ENCODE measurements around the gene ZSWIM5. TPM values are rescaled to one million over a fixed set of nuclear protein-coding genes. Genes with fewer than 3 reads are reported as not detected.

The ZSWIM5 gene
- total and polyA plus RNA-seq, 9 of the 15 experiments (the other 6 are each of a cell fraction or from before 2014, with no cell fraction given), result under 0.01 to 0.07 (median 0.03) TPM; not detected in 3

DNA sequence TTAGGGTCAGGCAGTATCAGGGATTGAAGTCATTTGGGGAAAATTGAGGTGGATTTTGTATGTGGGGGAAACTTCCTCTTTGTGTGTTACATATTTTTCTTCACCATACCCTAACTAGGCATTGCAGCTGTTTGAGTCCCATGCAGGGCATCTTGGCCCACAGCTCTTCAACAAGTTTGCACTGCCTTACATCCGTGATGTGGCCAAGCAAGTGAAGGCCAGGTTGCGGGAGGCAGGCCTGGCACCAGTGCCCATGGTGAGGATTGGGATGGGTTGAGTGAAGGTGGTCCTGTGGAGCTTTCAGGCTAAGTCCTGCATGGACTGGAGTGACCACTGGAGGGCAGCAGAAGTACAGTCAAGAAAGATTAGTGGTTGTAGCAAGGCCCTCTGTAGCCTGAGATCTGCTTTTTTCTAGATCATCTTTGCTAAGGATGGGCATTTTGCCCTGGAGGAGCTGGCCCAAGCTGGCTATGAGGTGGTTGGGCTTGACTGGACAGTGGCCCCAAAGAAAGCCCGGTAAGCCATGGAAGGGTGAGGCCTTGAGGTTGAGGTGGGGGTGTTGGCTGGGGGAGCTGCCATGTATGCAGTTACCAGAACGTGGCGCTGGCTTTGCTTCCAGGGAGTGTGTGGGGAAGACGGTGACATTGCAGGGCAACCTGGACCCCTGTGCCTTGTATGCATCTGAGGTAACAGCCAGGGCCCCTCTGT is 191.9 kb downstream of the ZSWIM5 start (continued):
- TF ChIP-seq, protein P1, sequence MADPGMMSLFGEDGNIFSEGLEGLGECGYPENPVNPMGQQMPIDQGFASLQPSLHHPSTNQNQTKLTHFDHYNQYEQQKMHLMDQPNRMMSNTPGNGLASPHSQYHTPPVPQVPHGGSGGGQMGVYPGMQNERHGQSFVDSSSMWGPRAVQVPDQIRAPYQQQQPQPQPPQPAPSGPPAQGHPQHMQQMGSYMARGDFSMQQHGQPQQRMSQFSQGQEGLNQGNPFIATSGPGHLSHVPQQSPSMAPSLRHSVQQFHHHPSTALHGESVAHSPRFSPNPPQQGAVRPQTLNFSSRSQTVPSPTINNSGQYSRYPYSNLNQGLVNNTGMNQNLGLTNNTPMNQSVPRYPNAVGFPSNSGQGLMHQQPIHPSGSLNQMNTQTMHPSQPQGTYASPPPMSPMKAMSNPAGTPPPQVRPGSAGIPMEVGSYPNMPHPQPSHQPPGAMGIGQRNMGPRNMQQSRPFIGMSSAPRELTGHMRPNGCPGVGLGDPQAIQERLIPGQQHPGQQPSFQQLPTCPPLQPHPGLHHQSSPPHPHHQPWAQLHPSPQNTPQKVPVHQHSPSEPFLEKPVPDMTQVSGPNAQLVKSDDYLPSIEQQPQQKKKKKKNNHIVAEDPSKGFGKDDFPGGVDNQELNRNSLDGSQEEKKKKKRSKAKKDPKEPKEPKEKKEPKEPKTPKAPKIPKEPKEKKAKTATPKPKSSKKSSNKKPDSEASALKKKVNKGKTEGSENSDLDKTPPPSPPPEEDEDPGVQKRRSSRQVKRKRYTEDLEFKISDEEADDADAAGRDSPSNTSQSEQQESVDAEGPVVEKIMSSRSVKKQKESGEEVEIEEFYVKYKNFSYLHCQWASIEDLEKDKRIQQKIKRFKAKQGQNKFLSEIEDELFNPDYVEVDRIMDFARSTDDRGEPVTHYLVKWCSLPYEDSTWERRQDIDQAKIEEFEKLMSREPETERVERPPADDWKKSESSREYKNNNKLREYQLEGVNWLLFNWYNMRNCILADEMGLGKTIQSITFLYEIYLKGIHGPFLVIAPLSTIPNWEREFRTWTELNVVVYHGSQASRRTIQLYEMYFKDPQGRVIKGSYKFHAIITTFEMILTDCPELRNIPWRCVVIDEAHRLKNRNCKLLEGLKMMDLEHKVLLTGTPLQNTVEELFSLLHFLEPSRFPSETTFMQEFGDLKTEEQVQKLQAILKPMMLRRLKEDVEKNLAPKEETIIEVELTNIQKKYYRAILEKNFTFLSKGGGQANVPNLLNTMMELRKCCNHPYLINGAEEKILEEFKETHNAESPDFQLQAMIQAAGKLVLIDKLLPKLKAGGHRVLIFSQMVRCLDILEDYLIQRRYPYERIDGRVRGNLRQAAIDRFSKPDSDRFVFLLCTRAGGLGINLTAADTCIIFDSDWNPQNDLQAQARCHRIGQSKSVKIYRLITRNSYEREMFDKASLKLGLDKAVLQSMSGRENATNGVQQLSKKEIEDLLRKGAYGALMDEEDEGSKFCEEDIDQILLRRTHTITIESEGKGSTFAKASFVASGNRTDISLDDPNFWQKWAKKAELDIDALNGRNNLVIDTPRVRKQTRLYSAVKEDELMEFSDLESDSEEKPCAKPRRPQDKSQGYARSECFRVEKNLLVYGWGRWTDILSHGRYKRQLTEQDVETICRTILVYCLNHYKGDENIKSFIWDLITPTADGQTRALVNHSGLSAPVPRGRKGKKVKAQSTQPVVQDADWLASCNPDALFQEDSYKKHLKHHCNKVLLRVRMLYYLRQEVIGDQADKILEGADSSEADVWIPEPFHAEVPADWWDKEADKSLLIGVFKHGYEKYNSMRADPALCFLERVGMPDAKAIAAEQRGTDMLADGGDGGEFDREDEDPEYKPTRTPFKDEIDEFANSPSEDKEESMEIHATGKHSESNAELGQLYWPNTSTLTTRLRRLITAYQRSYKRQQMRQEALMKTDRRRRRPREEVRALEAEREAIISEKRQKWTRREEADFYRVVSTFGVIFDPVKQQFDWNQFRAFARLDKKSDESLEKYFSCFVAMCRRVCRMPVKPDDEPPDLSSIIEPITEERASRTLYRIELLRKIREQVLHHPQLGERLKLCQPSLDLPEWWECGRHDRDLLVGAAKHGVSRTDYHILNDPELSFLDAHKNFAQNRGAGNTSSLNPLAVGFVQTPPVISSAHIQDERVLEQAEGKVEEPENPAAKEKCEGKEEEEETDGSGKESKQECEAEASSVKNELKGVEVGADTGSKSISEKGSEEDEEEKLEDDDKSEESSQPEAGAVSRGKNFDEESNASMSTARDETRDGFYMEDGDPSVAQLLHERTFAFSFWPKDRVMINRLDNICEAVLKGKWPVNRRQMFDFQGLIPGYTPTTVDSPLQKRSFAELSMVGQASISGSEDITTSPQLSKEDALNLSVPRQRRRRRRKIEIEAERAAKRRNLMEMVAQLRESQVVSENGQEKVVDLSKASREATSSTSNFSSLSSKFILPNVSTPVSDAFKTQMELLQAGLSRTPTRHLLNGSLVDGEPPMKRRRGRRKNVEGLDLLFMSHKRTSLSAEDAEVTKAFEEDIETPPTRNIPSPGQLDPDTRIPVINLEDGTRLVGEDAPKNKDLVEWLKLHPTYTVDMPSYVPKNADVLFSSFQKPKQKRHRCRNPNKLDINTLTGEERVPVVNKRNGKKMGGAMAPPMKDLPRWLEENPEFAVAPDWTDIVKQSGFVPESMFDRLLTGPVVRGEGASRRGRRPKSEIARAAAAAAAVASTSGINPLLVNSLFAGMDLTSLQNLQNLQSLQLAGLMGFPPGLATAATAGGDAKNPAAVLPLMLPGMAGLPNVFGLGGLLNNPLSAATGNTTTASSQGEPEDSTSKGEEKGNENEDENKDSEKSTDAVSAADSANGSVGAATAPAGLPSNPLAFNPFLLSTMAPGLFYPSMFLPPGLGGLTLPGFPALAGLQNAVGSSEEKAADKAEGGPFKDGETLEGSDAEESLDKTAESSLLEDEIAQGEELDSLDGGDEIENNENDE (IDR thresholded peaks at IDR 0.05; ENCODE audit: low read depth, low read length), result no peak
- TF ChIP-seq PCBP1 (IDR thresholded peaks at IDR 0.05; ENCODE audit: low read depth, low read length, poor library complexity, severe bottlenecking), result no peak
- peak; percentile 48 for TF ChIP-seq ZFX (CRISPR knock-in tag; IDR thresholded peaks at IDR 0.05)
- TF ChIP-seq HMG20A (CRISPR knock-in tag; conservative IDR thresholded peaks at IDR 0.05), result no peak
- peak; percentile 68; the same call in 1 of the 2 replicates for TF ChIP-seq ZEB2 (IDR thresholded peaks at IDR 0.05)
- no peak for TF ChIP-seq ZNF75A (CRISPR knock-in tag; IDR thresholded peaks at IDR 0.05)
- TF ChIP-seq, protein P2, sequence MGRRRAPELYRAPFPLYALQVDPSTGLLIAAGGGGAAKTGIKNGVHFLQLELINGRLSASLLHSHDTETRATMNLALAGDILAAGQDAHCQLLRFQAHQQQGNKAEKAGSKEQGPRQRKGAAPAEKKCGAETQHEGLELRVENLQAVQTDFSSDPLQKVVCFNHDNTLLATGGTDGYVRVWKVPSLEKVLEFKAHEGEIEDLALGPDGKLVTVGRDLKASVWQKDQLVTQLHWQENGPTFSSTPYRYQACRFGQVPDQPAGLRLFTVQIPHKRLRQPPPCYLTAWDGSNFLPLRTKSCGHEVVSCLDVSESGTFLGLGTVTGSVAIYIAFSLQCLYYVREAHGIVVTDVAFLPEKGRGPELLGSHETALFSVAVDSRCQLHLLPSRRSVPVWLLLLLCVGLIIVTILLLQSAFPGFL (CRISPR knock-in tag; IDR thresholded peaks at IDR 0.05), result no peak
- no peak for TF ChIP-seq RBM15 (IDR thresholded peaks at IDR 0.05; ENCODE audit: insufficient read depth, low read length)
- peak; percentile 44; the same call in 1 of the 2 replicates for TF ChIP-seq RB1 (IDR thresholded peaks at IDR 0.05; ENCODE audit: low read depth)
- TF ChIP-seq MEIS2 (IDR thresholded peaks at IDR 0.05; ENCODE audit: partially characterized antibody), result peak; percentile 1
- TF ChIP-seq, protein P3, sequence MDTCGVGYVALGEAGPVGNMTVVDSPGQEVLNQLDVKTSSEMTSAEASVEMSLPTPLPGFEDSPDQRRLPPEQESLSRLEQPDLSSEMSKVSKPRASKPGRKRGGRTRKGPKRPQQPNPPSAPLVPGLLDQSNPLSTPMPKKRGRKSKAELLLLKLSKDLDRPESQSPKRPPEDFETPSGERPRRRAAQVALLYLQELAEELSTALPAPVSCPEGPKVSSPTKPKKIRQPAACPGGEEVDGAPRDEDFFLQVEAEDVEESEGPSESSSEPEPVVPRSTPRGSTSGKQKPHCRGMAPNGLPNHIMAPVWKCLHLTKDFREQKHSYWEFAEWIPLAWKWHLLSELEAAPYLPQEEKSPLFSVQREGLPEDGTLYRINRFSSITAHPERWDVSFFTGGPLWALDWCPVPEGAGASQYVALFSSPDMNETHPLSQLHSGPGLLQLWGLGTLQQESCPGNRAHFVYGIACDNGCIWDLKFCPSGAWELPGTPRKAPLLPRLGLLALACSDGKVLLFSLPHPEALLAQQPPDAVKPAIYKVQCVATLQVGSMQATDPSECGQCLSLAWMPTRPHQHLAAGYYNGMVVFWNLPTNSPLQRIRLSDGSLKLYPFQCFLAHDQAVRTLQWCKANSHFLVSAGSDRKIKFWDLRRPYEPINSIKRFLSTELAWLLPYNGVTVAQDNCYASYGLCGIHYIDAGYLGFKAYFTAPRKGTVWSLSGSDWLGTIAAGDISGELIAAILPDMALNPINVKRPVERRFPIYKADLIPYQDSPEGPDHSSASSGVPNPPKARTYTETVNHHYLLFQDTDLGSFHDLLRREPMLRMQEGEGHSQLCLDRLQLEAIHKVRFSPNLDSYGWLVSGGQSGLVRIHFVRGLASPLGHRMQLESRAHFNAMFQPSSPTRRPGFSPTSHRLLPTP (IDR thresholded peaks at IDR 0.05; ENCODE audit: borderline replicate concordance, extremely low read depth, insufficient read length), result no peak
- 0 out of 2 replicates have a peak, but pooled peaks have one; percentile 54 for TF ChIP-seq ZNF282 (CRISPR knock-in tag; IDR thresholded peaks at IDR 0.05)
